ENCODE measurements around the gene MLLT6.

DNA sequence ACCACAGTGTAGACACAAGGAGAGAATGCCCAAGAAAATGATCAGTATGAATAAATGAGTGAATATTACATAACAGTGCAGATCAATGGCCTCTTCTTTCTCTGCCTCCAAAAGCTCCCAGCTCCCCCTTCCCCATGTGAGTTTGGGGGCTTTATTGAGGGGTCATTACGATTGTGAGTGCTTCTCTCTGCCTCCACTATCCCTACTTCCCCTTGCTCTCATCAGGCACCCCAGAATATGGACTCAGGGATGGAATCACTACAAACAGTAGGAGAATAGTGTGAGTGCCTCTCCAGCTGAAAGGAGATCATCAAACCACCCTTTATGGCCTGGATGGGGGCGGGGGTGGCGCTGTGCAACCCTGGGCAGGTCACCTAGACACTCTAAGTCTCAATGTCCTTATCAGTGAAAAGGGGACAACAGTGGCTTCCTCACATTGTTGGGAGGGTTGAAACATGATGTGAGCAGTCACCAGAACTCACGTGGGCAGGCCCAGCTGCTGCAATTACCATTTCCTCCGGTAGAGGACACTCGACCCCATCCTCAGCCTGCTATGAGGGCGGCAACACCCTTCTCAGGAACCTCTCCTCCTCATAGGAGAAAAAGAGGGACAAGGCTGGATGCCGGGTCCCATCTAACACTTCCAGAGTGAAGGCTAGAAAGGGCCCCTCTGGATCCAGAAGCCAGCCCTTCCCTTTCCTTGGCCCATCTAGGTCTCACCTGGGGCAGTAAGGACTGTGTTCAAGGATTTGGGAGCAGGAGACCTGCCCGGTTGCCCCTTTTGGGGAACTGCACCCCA lies 28.2 kb upstream of the MLLT6 start:
- TF ChIP-seq, protein P1, sequence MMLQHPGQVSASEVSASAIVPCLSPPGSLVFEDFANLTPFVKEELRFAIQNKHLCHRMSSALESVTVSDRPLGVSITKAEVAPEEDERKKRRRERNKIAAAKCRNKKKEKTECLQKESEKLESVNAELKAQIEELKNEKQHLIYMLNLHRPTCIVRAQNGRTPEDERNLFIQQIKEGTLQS (CRISPR knock-in tag; conservative IDR thresholded peaks at IDR 0.05) = no peak
- TF ChIP-seq CTCF (IDR thresholded peaks at IDR 0.05) = peak; percentile 89
- no peak for TF ChIP-seq NR1H2 (CRISPR knock-in tag; IDR thresholded peaks at IDR 0.05)
- TF ChIP-seq, protein P2, sequence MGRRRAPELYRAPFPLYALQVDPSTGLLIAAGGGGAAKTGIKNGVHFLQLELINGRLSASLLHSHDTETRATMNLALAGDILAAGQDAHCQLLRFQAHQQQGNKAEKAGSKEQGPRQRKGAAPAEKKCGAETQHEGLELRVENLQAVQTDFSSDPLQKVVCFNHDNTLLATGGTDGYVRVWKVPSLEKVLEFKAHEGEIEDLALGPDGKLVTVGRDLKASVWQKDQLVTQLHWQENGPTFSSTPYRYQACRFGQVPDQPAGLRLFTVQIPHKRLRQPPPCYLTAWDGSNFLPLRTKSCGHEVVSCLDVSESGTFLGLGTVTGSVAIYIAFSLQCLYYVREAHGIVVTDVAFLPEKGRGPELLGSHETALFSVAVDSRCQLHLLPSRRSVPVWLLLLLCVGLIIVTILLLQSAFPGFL (CRISPR knock-in tag; IDR thresholded peaks at IDR 0.05; ENCODE audit: borderline replicate concordance) = no peak
- no peak for TF ChIP-seq FOXJ3 (CRISPR knock-in tag; IDR thresholded peaks at IDR 0.05; ENCODE audit: borderline replicate concordance)
- no peak for TF ChIP-seq ZNF263 (CRISPR knock-in tag; IDR thresholded peaks at IDR 0.05; ENCODE audit: low read depth)
- TF ChIP-seq ZNF138 (CRISPR knock-in tag; conservative IDR thresholded peaks at IDR 0.05) = no peak
- no peak for TF ChIP-seq NFYB (CRISPR knock-in tag; conservative IDR thresholded peaks at IDR 0.05; ENCODE audit: low read depth)
- TF ChIP-seq, protein P3, sequence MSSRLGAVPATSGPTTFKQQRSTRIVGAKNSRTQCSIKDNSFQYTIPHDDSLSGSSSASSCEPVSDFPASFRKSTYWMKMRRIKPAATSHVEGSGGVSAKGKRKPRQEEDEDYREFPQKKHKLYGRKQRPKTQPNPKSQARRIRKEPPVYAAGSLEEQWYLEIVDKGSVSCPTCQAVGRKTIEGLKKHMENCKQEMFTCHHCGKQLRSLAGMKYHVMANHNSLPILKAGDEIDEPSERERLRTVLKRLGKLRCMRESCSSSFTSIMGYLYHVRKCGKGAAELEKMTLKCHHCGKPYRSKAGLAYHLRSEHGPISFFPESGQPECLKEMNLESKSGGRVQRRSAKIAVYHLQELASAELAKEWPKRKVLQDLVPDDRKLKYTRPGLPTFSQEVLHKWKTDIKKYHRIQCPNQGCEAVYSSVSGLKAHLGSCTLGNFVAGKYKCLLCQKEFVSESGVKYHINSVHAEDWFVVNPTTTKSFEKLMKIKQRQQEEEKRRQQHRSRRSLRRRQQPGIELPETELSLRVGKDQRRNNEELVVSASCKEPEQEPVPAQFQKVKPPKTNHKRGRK (CRISPR knock-in tag; IDR thresholded peaks at IDR 0.05; ENCODE audit: borderline replicate concordance) = no peak
- TF ChIP-seq USF1 (CRISPR knock-in tag; IDR thresholded peaks at IDR 0.05) = peak; percentile 71; the same call in 1 of the 2 replicates
- TF ChIP-seq RORB (CRISPR knock-in tag; IDR thresholded peaks at IDR 0.05) = no peak
